ENCODE measurements around the gene UNC5C. TPM values are rescaled to one million over a fixed set of nuclear protein-coding genes. Genes with fewer than 3 reads are reported as not detected.

Gene UNC5C
- total RNA-seq, 1 experiment from 2014 or later: not detected

- no peaks in the 10 kb centered on the region for H3K36me3 Mint-ChIP-seq (ENCODE audit: insufficient read depth, unreplicated experiment)
- no peak overlapping the region for H3K4me3 Mint-ChIP-seq (ENCODE audit: unreplicated experiment)
- no peaks in the 10 kb centered on the region for H3K27me3 Mint-ChIP-seq (ENCODE audit: insufficient read depth, unreplicated experiment)
- no peak for DNase-seq (ENCODE audit: unreplicated experiment)
- H3K4me1 Mint-ChIP-seq (ENCODE audit: insufficient read depth, unreplicated experiment): peaks cover 6% of the 10 kb centered on the region
- no peak for TF ChIP-seq CTCF (IDR thresholded peaks at IDR 0.05; ENCODE audit: unreplicated experiment)
- POLR2A ChIA-PET: interaction anchor here (0.6 kb wide), 1 partner anchor 508 kb away, joined by 3 read pairs; no protein-coding TSS in a partner anchor
- CTCF ChIA-PET: no interaction called here
- no peak overlapping the region for H3K27ac Mint-ChIP-seq (ENCODE audit: low read depth, unreplicated experiment)
- no TSS peak for BruUV-seq (replicated peaks)
- intact Hi-C loops (cut with micrococcal nuclease): no loop called here
- H3K9me3 Mint-ChIP-seq (ENCODE audit: unreplicated experiment): peaks cover 7% of the 10 kb centered on the region
Measured at GRCh38 chr4:95295157-95295556, 253.6 kb downstream of the UNC5C start.

- Mint-ChIP-seq H3K9me3 (ENCODE audit: unreplicated experiment) (peaks cover 7% of the 10 kb centered on the region), H3K36me3 (ENCODE audit: insufficient read depth, unreplicated experiment) (no peaks in the 10 kb centered on the region), H3K4me1 (ENCODE audit: insufficient read depth, unreplicated experiment) (peaks cover 6% of the 10 kb centered on the region), H3K27me3 (ENCODE audit: insufficient read depth, unreplicated experiment) (no peaks in the 10 kb centered on the region), H3K27ac (ENCODE audit: low read depth, unreplicated experiment) (no peak overlapping the region), H3K4me3 (ENCODE audit: unreplicated experiment) (no peak overlapping the region)
- no TSS peak for BruUV-seq (replicated peaks)
- ChIA-PET POLR2A (no interaction called here), CTCF (no interaction called here)
- no peak for DNase-seq (ENCODE audit: unreplicated experiment)
- intact Hi-C loops (cut with micrococcal nuclease): no loop called here
- TF ChIP-seq CTCF (IDR thresholded peaks at IDR 0.05; ENCODE audit: unreplicated experiment): no peak
Measured at GRCh38 chr4:95294321-95294720, 254.5 kb downstream of the UNC5C start.

DNA sequence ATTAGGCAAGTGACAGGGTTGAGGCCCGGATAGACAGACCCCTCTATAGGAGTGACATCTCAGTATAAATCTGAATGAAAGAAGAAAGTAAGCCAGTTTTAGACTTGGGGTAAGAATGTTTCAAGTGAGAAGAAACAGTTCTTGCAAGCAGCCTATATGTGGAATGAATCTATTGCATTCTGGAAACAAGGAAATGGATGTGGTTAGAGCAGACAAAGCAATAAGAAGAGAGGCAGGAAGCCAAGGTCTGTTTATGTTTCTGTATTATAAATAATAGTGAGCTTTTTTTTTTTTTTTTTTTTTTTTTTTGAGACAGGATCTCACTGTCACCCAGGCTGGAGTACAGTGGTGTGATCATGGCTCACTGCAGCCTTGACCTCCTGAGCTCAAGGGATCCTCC lies 255.8 kb downstream of the UNC5C start:
- no peak for DNase-seq (ENCODE audit: unreplicated experiment)
- Mint-ChIP-seq H3K27me3 (ENCODE audit: insufficient read depth, unreplicated experiment) (no peaks in the 10 kb centered on the region), H3K36me3 (ENCODE audit: insufficient read depth, unreplicated experiment) (no peaks in the 10 kb centered on the region), H3K4me3 (ENCODE audit: unreplicated experiment) (no peak overlapping the region), H3K4me1 (ENCODE audit: insufficient read depth, unreplicated experiment) (peaks cover 6% of the 10 kb centered on the region), H3K9me3 (ENCODE audit: unreplicated experiment) (no peaks in the 10 kb centered on the region), H3K27ac (ENCODE audit: low read depth, unreplicated experiment) (no peak overlapping the region)
- TF ChIP-seq CTCF (IDR thresholded peaks at IDR 0.05; ENCODE audit: unreplicated experiment): no peak
- POLR2A ChIA-PET: no interaction called here
- no TSS peak for BruUV-seq (replicated peaks)
- CTCF ChIA-PET: interaction anchor here (0.6 kb wide), 1 partner anchor 8 kb away, joined by 3 read pairs; no protein-coding TSS in a partner anchor
- intact Hi-C loops (cut with micrococcal nuclease): no loop called here

DNA sequence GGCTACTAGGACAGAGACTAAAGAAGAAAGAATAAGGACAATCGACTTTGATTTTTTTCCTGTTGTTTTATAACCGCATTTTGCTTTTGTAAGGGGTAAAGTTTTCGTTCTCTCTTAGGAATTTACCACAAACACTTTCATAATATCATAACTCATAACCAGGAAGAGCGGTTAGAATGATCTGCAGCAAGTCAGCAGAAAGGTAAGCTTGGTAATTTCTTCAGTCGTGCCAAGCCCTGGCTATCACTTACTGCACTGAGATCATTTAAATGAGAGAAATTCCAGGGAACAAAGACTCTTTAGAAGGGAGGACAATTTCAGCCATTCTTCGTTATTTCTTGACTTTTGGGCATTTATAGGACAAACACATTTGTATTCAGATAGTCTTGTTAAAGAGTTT lies 258.1 kb downstream of the UNC5C start:
- intact Hi-C loops (cut with micrococcal nuclease): no loop called here
- POLR2A ChIA-PET: interaction anchor here (1.0 kb wide), 1 partner anchor 11 kb away, joined by 3 read pairs; no protein-coding TSS in a partner anchor
- no peak for TF ChIP-seq CTCF (IDR thresholded peaks at IDR 0.05; ENCODE audit: unreplicated experiment)
- H3K36me3 Mint-ChIP-seq (ENCODE audit: insufficient read depth, unreplicated experiment): no peaks in the 10 kb centered on the region
- H3K9me3 Mint-ChIP-seq (ENCODE audit: unreplicated experiment): no peaks in the 10 kb centered on the region
- CTCF ChIA-PET: no interaction called here
- H3K4me3 Mint-ChIP-seq (ENCODE audit: unreplicated experiment): no peak overlapping the region
- no peak overlapping the region for H3K27ac Mint-ChIP-seq (ENCODE audit: low read depth, unreplicated experiment)
- no TSS peak for BruUV-seq (replicated peaks)
- H3K4me1 Mint-ChIP-seq (ENCODE audit: insufficient read depth, unreplicated experiment): peaks cover 6% of the 10 kb centered on the region
- no peaks in the 10 kb centered on the region for H3K27me3 Mint-ChIP-seq (ENCODE audit: insufficient read depth, unreplicated experiment)
- DNase-seq (ENCODE audit: unreplicated experiment): peak; percentile 47
